IPS-NIHi7 (cell line): ENCODE results near the gene CREBRF.
"Not testable (repeated sequence)": the region's sequence is repeated elsewhere in the genome, so short reads cannot be mapped to it uniquely, and the experiment has no call there.

Experiments used
- DNase-seq: peaks from one replicate; pipeline ENCODE4 v3.0.0; 2012; ENCODE audit warnings: mixed read lengths; ENCODE audit errors: extremely low spot score

CREBRF gene

DNA sequence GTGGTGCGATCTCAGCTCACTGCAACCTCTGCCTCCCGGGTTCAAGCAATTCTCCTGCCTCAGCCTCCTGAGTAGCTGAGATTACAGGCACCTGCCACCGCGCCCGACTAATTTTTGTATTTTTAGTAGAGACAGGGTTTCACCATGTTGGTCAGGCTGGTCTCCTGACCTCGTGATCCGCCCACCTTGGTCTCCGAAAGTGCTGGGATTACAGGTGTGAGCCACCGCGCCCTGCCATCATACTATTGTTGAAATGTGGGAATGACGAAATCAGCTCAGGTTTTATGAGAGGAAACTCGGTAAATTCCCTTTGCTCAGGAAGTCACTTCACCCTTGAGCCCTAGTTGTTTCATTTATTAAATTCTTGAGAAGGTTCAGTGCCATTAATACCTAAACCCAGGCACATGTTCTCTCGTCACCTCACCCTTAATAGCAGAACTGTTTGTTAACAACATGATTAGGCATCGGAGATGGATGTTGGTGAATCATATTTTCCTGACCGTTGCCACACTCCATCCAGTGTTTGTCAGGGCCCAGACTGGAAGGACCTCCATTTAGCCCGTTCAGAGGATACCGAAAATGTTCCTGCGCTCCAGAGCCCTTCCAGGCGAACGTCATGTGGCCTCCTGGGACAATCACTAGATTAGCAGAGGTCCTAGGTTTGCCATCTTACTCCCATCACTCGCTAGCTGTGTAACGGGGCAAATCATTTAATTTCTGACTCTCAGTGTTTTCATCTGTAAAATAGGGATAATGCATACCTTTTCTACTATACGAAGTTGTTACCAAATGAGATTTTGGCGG lies 20.0 kb upstream of the CREBRF start:
- DNase-seq, result no peak

DNA sequence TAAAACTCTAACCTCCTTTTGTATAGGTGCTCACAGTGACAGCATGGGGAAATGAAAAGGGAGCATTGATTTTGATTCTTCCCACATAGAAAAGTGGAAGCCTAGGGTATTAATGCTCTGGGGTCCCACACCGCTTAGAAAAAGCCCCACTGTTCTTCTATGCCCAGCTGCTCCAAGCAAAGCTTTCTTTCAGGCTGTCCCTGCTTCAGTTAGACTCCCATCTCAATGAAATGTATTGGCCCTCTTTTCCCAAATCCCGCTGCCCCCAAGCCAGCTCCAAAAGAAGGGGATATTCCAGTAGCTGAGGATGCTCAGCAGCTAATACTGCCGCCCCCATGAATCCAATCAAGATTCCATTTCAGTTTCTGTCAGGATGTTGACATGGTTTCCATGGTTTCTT lies 17.0 kb upstream of the CREBRF start:
- no peak for DNase-seq

DNA sequence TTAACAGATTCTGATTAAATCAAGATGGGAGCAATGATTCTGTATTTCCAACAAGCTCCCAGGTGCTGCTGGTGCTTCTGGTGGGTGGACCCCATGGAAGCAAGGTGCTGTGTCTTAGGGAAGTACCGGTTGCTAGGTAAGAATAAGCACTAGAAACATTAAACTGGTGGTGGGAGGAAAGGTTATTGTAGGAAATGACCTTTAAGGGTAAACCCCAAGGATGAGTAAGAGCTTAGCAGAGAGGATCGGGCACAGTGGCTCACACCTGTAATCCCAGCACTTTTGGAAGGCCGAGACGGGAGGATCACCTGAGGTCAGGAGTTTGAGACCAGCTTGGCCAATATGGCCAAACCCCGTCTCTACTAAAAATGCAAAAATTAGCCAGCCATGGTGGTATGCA lies 16.2 kb upstream of the CREBRF start:
- no peak for DNase-seq

DNA sequence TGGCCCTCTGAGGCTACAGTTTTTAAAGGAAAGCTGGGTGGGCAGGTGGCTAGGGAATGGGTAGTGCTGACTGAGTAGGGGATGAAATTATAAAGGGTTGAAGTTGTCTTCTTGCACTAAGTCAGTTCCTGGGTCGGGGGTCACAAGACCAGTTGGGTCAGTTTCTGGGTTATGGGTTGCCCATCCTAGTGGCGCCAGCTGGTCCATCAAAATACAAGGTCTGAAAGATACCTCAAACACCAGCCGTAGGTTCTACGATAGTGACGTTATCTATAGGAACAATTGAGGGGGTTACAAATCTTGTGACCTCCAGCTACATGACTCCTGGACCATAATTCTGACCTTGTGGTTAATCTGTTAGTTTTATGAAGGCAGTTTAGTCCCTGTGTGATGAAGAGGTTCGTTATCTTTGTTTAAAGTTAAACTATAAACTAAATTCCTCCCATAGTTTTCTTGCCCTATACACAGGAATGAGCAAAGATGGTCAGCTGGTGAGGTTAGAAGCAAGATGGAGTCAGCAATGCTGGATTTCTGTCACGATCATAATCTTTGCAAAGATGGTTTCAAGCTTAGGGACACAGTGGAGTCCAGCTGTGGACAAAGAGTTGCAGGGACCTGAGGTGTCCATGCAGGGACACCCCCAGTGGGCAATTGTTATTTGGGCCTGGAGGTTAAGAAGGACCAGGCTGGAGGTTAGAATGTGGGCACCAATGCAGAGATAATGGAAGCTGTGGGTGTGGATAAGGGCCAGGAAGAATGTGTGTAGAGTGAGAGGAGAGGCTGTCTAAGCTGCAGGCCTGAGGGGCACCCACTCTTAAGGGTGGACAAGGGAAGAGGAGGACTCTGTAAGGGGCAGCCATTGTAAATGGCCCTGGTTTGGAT lies 14.0 kb upstream of the CREBRF start:
- DNase-seq, result no peak

DNA sequence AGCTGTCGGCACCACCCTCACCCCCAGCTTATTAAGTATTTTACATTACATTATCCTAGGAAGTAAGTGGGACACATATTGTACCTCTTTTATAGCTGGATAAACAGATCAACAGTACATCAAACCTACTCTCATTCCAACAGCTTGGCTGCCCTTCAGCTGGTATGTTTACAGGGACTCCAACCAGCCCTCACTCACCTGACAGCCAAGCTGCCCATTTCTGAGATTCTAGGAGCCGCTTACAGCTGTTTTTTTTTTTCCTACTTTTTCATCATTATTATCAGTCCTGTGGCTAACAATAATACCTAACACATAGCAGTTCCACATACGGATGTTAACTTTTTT lies 13.4 kb upstream of the CREBRF start:
- no peak for DNase-seq

DNA sequence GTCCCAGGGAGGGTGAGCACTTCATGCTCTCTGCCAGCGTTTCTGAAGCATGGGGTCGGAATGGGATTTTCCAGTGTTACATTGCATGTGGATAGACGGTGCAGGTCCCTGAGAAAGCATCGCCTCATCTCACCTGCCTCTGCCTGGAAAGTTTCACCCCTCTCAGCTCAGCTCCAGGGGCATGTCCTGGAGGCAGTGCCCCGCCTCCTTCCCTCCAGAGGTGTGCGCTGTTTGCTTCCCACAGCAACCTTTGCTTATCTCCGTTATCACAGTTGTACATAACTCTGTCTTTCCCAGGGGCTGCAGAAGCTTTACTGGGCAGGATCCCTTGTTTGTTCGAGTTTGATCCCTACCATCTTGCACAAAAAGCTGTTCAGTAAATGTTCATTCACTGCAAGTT lies 10.7 kb upstream of the CREBRF start:
- peak; percentile 48 for DNase-seq

DNA sequence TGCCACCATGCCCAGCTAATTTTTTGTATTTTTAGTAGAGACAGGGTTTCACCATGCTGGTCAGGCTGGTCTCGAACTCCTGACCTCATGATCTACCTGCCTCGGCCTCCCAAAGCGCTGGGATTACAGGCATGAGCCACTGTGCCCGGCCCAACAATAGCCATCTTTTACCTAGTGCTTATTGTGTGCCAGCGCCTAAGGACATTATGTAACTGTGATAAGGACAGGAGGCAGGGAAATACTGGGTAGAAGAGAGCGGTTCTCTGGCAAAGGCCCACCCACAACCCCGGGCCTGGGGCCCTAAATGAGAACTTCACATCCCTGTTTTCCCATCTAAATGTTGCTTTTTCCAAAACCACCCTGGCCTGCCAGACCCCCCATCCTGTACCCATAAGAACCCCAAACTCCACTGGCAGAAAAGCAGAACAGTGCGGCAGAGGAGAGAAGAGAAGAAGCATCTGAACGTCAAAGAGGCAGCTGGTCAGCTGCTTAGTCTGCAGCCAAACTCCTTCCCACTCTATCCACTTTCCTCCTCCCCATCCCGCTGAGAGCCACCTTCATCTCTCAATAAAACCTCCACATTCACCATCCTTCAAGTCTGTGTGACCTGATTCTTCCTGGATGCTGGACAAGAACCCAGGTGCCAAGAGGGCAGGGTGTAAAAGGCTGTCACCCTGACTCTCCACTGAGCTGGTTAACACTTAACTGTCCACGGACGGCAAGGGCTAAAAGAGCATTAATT lies 8.9 kb upstream of the CREBRF start:
- DNase-seq, result not testable (repeated sequence)

DNA sequence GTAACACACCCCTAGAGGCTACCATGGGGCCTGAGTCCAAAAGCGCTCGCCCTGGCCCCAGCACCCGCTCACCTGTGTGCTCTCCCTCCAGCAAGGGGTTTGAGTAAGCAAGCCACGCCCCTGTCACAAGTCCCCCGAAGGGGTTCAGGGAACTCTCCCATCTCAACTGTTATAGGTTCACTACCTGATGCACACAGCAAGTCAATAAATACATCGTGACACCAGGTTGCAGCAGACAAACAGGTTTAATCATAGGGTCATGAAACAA lies 8.4 kb upstream of the CREBRF start:
- no peak for DNase-seq

DNA sequence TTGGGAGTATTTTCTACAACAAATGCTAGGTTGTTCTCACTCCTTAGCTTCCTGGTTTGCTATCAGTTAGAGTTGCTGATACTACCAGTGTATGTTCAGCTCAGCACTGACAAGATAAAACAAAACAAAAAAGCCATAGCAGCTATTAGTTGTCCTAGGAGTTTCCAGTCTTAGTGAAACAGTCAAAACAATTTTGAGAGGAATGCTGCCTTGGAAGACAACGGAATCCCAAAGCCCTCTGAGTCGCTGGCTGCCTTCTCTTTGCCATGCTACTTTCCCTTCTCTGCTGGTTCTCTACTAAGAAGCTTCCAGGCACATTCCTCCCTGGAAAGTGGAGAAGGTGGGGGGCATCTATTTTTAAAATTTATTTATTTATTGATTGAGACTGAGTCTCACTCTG lies 5.4 kb upstream of the CREBRF start:
- DNase-seq, result no peak

DNA sequence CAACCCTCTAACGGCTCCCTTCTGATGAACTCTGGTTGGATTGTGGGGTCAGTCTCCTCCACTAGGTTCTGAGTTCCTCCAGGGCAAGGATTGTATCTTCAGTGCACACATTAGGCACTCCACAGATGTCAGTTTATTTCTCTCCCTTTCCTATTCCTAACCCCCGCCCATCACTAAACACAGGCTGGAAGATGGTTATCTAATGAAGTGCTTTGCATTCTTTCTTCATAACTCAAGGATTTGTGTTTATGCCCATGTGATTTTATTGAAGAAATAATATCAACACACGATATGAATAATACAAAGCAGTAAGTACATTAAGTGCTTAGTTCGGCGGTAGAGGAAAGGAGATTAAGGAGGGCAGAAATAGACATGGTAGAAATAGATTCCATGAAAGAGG lies 4.4 kb upstream of the CREBRF start:
- DNase-seq, result no peak

DNA sequence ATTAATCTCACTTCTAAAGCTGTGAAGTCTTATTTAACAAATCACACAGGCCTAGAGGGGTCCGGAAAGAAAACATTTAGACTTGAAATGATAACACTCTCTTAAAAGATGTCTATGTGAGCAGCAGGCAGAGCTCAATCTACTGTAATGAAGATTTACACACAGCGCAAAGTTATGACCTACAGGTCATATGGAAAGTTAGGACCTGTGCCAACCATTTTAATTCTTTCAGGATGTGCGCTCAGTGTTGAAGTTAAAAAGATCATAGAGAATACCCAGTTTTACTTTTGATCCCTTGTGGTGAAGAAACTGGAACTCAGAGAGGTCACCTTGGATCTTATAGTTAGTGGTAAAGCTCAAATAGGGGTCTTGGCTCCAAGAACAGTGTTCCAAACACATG lies 3.1 kb upstream of the CREBRF start:
- no peak for DNase-seq

DNA sequence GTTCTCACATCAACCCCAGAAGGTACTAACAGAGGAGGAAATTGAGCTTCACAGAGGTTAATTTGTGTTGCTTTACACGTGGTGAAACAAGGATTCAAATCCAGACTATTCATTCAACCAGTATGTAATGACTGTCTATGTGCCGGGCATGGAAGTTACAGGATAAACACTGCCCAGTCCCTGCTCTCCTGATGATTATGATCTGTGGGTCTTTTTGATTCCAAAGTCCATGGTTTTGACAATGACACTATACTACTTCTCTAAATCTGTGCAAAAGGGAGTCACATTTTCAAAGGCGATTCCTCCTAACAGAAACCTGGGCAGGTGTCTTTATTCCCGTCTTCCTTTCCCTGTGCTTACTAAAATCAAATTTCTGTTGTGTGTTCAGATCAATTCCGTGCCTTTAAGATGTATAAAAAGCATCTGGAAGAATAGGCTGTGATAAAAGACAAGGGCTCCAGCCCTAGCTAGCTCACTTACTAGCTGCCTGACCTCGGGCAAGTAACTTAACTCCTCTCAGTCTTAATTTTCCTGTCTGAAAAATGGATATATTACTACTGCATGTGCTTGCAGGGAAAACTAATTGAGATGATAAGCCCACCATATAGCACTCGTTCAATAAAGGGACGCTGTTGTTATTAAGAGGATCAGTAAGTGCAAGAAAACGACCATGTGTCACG lies 970 bp upstream of the CREBRF start:
- no peak for DNase-seq

DNA sequence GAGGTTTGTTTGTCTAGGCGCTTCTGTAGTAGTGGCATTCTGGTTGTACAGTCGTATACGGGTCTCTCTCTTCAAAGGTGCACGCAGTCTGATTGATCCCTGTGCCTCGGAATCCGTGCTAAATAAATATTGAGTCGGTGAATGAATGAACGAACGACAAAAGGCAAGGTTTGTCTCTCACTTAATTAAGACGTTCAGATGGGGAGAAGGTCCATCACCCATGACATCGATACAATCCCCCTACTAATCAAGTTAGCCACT lies 500 bp upstream of the CREBRF start:
- DNase-seq, result no peak

DNA sequence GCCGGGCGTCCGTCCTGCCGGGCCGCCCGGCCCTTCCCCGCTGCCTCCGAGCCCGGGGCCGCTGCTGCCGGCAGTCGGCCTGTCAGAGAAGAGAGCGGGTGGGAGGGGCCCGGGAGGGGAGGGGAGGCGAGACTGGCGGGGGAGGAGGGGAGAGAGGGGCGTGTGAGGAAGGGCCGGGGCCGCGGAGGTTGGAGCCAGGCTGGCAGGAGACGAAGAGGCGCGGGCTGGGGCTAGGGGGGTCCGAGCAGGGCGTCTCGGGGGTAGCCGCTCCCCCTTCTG lies 570 bp downstream of the CREBRF start:
- DNase-seq, result peak; percentile 65

DNA sequence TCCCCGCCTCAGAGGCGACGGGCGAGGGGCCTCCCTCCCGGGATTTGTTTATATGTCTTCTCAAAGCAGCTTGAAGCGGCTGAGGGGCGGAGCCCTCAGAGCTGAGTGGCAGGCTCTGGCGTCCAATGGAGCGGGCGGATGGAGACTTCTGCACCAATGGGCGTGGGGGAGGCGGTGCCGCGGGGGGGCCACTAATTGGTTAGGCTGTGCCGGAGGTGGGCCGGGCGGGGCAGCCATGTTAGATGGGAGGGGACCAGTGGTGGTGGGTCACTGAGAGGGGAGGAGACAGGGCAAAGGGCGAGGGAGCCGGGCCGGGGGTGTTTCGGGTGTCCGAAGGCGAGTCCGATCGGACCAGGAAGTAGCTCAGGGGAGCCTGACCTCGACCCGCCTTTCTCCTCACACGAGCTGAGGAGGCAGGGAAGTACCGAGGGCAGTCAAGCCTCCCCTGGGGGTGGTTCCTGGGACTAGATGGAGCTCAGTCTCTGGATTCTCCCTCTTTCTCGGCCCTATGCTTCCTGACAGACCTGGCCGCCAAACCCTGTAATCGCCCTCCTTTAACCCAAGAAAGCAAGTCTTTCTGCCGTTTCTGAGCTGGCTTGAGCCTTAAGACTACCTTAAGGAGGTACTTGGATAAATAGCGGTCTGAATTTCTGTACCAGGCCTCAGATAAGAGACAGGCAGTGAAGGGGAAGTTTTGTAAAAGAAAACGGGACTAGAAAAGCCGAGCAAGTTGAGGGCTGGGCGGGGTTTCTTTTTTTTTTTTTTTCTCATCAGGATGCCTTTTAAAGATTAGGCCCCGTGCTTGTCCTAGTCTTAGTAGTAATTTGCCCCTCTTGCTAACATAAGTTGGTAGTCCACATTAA lies 1.1 kb downstream of the CREBRF start:
- DNase-seq, result peak; percentile 97

DNA sequence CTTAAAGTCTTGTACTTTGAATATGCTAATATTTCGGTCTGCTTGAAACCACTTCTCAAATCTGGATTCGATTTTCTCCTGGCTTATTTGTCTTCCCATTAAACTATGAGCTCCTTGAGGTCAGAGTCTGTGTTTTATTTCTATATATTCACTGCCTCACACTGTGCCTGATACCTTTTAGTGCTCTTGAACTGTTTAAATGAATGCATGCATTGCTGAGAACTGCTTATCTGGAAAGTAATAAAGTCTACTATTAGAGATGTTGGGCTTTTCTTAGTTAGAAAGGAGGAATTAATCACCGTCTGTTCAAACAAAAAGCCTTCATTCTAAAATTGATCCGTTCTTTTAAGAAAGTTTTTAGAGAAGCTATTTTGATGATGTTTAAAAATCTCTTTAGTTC lies 6.0 kb downstream of the CREBRF start:
- DNase-seq, result no peak

DNA sequence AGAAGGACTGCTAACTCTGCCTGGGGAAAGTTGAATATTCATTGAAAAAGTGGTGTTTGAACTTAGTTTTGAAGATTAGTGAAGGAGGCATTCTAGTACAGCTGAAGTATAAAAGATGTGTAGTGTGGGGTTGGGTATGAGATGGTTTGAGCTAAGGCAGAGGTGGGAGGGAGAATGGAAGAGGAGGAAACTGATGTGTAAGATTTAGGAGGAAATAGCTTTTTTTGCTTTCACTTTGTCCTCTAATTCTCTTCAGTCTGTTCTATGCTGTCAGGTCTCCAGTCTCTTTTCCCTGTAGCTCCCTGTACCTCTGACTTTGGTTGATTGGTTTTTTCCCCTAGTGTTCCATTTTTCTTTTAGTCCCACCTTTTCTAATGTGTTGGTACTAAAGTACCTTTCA lies 9.0 kb downstream of the CREBRF start:
- DNase-seq, result no peak

DNA sequence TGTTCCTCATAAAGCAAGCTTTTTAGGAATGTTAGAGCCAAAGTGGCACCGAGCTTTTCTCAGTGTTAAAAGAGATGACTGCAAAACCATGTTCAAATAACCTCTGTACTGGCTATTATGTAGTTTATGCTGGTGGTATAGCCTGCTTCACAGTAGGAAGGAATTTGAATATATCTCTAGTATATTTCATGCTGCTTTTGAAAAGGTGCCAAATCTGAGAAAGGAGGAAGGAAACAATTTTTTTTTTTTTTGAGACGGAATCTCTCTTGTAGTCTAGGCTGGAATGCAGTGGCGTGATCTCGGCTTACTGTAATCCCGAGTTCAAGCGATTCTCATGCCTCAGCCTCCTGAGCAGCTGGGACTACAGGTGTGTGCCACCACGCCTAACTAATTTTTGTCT lies 13.5 kb downstream of the CREBRF start:
- DNase-seq, result no peak

DNA sequence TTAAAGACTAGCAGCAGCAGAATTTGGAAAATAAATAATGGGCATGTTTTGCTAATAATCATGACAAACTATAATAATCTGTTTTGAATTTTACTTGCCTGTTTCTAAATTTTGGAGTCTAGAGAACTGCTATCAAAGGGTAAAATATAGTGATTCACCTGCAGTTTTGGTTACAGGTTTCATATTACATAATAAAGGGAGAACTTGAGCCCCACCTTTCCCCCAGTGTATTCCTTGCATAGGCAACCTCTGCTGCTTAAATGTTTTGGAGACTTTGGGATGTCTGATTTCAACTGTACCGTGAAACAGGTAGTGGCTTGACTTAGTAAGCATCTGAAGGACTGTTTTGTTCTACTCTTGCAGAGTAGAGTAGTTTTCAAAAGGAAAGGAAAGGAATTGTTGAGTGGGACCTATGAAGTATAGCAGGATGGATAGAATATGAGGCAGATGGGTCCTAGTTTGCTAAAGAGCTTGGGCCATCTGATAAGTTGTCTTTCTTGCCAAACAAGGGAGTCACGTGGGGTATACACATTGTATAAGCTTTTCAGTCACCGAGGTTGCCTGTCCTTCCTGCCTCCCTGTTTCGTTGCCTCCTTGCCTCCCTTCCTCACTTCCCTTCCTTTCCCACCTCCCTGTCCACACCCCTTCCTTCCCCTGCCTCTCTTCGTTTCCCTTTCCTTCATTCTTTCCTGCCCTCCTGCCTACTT lies 19.1 kb downstream of the CREBRF start:
- no peak for DNase-seq

DNA sequence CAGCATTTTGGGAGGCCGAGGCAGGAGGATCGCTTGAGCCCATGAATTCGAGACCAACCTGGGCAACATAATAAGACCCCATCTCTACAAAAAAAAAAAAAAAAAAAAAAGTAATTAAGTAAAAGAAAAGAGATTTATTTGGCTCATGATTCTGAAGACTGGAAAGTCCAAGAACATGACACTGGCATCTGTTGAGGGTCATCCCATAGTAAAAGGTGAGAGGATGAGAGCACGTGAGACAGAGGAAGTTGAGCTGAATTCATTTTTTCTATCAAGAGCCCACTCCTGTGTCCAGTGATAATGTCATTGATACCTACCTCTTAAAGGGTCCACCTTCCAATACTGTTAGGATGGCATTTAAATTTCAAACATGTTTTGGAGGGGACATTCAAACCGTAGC lies 19.8 kb downstream of the CREBRF start:
- no peak for DNase-seq

DNA sequence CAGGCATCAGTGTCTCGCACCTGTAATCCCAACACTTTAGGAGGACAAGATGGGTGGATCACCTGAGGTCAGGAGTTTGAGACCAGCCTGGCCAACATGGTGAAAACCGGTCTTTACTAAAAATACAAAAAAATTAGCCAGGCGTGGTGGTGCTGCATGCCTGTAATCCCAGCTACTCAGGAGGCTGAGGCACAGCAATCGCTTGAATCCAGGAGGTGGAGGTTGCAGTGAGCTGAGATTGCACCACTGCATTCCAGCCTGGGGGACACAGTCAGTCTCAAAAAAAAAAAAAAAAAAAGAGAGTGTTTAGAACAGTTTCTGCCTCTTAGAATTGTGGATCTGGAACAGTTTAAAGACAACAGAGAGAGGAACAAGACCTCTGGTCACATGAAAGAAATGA lies 20.3 kb downstream of the CREBRF start:
- DNase-seq, result not testable (repeated sequence)
